GM19240 (cell line): ENCODE measurements around the gene C1QTNF8.

Experiments used
- DNase-seq: peaks from one replicate; pipeline ENCODE4 v3.0.0; 2011; ENCODE audit warnings: low spot score; ENCODE audit not compliant: insufficient read length

The C1QTNF8 gene

GRCh38 chr16:1079341-1079740, 16.7 kb downstream of the C1QTNF8 start:
- DNase-seq, result no peak

DNA sequence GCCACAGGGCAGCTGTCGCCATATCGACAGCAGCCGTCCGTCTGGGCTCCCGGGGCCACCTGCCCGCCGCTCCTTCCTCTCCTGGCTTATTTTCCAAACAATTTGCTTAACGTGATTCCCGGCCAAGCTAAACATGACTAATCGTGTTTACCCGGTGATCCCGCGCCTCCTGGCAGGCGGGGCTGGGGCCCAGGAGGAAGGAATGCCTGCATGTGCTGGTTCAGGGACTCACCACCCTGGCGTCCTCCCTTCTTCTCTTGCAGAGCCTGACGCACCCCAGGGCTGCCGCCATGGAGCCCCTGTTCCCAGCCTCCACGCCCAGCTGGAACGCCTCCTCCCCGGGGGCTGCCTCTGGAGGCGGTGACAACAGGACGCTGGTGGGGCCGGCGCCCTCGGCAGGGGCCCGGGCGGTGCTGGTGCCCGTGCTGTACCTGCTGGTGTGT, 17.4 kb downstream of the C1QTNF8 start:
- no peak for DNase-seq

DNA sequence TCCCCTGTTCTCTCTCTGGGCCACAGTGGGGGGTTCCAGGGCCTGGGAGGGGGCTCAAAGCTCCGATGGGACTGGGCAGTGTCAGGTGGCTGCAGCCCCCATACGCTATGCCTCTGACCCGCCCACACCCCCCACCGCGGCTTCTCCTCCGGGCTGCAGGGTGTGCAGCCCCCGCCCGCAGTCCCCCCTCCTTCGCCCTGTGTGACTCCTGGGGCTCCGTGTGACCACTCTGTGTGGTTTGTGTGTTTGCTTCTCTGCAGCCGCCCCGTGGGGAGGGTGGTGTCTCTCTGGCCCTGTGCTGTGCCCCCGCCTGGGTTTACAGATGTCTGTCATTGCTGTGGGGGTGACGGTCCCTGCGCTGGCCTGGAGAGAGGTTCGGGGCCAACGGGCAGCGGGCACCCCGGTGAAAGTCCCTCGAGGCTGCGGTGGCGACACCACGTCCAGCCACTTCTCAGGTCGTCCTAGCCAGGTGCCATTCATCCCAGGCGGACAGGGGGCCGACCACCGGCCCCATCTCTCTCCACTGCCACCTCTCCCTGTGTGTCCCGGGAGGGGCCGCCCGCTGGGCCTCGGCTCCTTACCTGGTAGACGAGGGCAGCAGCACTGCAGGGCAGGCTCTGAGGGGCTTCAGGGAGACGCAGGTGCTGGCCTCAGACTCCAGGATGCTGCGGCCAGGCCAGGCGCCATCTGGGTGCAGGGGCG, 18.0 kb downstream of the C1QTNF8 start:
- DNase-seq, result no peak

- no peak for DNase-seq
Observed at GRCh38 chr16:1076801-1077576, 19.1 kb downstream of the C1QTNF8 start.

DNA sequence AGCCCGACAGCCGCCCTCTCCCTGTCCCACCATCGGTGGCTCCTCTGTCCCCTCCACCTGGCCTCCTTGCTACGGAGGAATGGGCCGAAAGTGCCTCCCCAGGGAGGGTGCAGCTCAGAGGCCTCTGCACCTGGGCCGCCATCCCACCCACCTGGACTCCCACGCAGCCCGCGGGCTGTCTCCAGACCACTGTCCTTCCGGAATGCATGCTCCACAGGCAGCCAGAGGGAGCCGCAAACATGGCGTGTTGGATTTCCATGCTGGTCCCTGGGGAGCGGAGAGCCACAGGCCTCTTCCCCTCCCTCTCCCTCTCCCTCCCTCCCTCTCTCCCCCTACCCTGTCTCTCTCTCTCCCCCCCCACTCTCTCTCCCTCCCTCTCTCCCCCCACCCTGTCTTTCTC, 20.5 kb downstream of the C1QTNF8 start:
- no peak for DNase-seq

DNA sequence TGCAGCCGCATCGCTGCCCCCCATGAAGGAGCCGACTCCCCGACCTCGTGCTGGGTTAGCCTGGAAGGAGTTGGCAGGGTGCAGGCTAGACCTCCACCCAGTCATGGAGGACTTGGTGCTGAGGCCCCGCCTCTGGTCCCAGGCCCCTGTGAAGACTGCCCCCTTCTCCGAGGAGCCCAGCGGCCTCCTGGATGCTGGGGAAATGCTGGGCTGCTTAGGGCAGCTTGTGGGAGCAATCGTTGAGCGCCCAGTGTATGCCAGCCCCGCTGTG, 21.7 kb downstream of the C1QTNF8 start:
- no peak for DNase-seq

DNA sequence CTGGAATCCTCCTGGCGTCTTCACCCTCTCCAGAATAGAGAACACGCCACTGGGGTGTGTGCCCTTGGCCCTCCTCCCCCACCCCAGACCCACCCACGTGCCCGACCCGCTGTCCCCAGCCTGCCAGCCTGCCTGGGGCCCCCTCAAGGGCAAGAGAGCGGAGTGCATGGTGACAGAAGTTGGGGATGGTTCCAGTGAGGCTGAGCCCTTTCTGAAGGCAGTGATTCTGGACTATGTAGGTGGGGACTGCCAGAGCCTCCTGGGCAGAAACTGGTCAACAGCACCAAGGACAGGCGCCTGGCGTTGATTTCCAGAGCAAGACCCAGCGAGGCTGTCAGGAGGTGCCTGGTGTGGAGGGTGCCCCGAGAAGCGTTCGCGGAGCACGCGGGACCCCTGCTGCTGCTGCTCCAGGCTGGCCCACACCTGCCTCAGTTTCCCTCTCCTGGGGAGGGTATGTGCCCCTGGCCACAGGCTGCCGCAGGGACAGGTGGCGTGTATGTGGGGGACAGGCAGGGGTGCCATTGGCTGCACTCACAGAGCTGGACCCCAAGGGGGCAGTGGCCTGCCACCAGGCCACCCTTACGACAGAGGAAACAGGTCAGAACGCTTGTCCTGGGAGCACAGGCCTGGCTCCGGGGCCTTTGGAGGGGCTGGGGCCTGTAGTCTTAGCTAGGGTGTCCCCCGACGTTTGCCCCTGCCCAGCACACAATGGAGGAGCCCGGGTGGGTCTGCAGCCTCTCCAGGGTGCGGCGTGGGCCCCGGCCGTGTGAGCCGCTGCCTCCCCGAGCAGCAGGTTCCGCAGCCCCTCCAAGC, 22.3 kb downstream of the C1QTNF8 start:
- no peak for DNase-seq

- no peak for DNase-seq
Observed at GRCh38 chr16:1073262-1073558, 22.8 kb downstream of the C1QTNF8 start.

DNA sequence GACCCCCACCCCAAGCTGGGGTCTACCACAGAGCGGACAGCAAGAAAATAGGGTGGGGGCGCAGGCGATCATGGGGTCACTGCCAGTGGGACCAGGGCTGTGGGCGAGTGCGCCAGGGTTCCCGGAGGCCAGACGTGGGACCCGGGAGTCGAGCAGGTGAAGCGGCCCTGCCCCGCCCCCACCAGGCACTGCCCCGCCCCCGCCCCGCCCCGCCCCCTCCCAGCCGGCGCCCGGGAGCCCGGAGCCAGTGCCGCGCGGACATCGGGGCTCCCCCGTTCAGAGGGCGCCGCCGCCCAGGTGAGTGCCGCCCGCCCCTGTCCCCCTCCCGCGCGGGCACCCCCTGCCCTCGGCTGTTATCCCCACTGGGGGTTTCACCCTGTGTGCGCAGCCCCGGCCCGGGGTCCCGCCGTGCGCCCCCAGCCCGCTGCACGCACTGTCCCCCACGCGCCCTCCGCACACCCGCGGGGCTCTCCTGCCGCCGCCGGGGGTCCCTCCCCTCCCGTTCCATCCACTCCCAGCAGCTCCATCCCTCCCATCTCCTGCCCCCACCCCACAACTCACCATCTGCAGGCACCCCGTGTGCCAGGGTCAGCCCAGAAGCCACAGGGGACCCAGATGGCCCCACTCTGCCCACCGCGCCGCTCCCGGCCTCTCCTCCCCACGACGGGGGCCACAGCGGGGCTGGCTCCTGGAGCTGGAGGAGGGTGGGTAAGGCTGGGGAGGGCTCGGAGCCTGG, 23.4 kb downstream of the C1QTNF8 start, which contains the start of gene SSTR5:
Gene SSTR5 (plus strand): TSS at position 222 of the 736 bp plus-strand sequence. CDS start 6,122 bp downstream, outside the sequence.
- no peak for DNase-seq

GRCh38 chr16:1071561-1072225, 24.4 kb downstream of the C1QTNF8 start:
- DNase-seq, result no peak

DNA sequence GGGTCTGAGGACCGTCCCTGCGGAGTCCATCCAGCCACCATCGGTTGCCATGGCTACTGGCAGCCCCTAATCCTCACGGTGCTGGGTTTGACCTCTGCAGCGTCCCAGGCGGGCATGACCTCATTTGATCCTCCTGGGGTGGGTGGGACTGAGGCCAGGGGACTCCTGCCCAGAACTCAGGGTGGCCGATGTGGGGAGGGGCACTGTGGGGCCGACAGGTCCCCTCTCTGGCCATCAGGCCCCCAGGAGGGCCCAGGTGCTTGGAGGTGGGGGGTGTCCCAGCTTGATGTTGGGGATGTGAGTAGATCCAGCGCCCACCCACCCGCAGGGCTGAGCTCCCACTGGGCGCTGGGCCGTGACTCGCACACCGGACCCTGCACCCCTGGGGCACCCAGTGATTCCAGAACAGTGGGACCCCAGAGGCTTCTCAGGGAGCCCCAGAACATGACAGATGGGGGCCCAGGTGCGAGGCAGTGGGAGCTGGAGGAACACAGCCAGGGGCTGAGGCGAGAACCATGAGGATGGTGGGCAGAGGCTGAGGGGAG, 25.1 kb downstream of the C1QTNF8 start:
- DNase-seq, result no peak

- DNase-seq, result no peak
Observed at GRCh38 chr16:1070084-1070863, 25.8 kb downstream of the C1QTNF8 start.

- no peak for DNase-seq
Observed at GRCh38 chr16:1069154-1069553, 26.9 kb downstream of the C1QTNF8 start.

DNA sequence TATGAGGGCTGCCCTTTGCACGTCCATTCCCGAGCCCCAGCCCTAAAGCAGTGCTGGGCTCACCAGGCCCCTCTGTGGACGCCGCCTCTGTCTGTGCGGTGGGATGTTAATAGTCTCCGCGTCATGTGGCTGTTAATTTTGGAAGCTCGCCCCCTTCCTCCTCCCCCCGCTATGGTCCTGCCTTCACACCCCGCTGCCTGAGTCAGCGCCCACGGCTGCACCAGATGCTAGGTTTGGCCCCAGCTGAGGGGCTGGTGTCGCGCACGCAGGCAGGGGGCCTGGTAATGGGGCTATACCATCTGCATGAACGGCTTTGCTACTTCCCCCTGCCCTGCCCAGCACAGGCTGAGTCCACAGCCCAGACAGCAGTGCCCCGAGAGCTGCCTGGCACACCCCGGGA, 27.6 kb downstream of the C1QTNF8 start:
- no peak for DNase-seq

DNA sequence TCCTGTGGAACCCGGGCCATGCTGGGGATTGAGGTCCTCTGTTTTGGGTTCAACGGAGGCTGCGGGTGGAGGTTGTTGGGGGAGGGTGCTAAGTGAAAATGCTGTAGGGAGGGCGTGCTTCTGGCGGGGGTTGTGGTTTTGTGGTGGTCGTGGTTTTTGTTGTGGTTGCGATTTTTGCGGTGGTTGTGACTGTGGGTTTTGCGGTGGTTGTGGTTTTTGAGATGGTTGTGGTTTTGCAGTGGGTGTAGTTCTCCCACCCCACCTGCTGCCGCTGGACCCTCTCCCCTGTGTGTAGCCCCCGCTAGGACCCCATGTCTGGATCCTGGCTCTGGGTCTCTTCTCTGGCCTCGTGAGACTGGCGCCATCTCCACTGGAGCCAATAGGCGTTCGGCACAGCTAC, 28.4 kb downstream of the C1QTNF8 start:
- DNase-seq, result no peak

GRCh38 chr16:1066584-1067172, 29.4 kb downstream of the C1QTNF8 start:
- no peak for DNase-seq

- no peak for DNase-seq
Observed at GRCh38 chr16:1065469-1066128, 30.4 kb downstream of the C1QTNF8 start.

GRCh38 chr16:1063728-1064127, 32.3 kb downstream of the C1QTNF8 start:
- no peak for DNase-seq

DNA sequence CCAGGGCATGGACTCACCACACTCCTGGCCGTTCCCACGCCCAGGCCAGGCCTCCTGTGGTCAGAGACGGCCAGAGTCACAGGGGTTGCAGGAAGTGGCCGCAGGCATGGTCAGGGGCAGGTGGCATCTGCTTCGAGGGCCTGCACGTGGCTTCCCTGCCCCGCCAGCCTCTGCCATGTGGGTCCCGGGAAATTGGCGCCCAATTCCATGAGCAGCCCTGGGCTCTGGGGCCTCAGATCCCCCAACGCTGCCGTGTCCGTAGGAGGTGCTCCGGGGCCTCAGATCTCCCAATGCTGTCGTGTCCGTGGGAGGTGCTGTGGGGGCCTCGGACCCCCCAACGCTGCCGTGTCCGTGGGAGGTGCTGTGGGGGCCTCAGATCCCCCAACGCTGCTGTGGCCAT, 33.1 kb downstream of the C1QTNF8 start:
- no peak for DNase-seq
